Jurkat, Clone E6-1 (cell line): Measurements from ENCODE around the gene CDK6.

ENCODE experiments used
- DNase-seq: peaks from one replicate; pipeline ENCODE4 v3.0.0-alpha.2; 2011; ENCODE audit warnings: low read depth, low spot score
- H3K4me3 ChIP-seq: 2 replicates; pipeline ENCODE4 v1.5.1; 2011; ENCODE audit warnings: mild to moderate bottlenecking, low read length, control low read depth, moderate library complexity

CDK6 gene

DNA sequence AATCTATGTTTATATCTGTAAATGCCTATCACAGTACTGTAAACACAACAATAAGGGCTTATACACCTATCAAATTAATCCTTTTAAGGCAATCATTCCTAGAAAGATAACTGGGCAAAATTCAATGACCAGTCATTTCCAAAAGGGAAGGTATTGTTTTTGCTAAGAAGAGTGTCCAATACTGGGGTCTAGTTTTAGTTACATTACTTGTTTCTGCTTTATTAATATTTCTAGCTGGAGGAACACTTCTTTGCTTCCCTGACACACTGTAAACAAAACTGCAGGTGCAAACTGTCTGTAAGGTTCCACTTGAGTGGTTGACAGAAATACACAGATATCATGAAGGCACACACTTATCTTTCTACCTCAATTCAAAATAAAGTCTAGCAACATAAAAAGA, 162.0 kb downstream of the CDK6 start:
- no peak overlapping the region for H3K4me3 ChIP-seq
- no peak for DNase-seq

DNA sequence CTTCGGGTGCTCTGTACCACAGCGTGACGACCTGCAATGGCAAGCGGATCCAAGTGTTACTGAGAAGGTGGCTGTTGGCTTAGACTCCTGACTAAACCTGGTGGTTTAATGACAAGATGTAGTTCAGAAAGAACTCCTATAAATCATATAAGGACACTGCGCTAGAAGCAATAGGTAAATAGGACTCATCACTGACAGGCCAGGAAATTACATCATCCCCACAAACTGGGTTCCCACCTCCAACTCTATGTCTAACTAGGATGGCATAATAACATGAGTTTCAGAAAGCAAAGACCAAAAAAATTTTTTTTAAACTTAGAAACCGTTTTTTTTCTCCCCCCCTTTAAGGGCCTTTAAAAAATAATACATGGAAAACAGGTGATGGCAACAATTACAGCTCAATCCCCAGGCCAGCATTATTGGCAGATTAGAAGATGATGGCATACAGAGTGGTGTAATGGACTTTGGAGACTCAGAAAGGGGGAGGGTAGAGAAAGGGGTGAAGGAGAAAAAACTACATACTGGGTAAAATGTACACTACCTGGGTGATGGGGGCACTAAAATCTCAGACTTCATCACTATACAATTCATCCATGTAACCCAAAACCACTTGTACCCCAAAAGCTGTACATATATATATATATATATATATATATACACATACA, 164.7 kb downstream of the CDK6 start:
- no peak for DNase-seq
- H3K4me3 ChIP-seq: no peak overlapping the region

DNA sequence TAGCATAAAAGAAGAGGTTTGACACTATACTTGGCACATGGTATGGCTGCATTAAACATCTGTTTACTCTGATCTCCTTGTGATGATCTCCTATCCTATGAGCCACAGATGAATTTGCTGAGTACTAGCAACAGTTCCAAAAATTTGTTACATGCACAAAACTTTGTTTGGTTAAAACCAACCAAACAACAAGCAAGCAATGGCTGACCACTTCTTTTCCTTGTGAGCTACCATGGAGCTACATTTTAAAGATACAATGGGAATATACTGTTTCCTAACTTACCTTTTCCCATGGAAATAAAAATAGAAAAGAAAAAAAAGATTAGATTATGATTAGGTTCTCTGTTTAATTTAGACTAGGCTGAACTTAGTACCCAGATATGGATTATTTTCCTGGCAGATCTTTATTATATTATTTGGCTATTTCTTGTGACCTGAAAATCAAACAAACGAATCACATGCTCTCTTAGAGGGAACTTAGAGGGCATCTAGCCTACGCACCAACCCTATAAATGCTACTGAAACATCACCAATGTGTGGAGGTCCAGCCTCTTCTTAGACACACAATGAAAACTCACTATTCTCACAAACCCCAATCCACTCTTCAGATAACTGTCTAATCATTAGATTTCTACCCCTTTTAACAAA, 166.0 kb downstream of the CDK6 start:
- no peak for DNase-seq
- no peak overlapping the region for H3K4me3 ChIP-seq

DNA sequence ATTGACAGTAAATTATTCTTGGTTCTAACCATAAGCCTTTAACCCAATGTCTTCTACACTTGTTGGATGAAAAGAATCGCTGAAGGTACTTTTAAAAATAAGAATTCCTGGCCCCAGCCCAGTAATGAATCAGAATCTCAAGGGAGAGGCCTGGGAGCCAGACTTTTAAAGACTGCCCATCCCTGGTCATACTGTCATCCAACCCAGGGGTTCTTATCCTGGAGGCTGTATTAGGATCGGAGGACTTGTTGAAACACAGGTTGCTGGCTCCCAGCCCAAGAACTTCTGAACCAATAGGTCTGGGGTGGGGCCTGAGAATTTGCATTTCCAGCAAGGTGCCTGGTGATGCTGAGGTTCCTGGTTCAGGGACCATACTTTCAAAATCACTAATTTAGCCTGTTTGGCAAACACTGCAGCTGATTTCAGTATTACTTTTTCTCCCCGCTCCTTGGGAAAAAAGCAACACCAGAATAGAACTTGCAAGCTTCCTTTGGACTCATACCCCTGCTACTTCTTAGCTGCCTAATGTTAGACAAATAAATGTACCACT, 166.7 kb downstream of the CDK6 start:
- H3K4me3 ChIP-seq: no peak overlapping the region
- DNase-seq: no peak

DNA sequence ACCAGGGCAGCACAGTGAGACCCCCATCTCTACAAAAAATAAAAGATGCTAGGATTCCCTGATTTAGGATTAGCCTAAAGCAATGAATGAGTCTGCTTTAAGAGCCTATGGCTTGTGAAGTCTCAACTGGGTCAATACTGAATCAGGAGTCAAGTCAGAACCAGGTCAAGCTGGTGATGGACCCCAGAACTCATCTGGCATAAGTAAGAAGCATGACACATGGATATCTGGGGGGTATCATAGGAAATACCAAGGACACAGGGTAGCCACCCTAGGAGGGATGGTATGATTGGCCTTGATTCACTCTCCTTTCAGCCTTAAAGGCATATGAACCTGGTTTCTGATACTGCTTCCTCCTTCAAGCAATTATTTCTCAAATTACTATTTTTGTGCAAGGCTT, 167.8 kb downstream of the CDK6 start:
- no peak overlapping the region for H3K4me3 ChIP-seq
- no peak for DNase-seq

DNA sequence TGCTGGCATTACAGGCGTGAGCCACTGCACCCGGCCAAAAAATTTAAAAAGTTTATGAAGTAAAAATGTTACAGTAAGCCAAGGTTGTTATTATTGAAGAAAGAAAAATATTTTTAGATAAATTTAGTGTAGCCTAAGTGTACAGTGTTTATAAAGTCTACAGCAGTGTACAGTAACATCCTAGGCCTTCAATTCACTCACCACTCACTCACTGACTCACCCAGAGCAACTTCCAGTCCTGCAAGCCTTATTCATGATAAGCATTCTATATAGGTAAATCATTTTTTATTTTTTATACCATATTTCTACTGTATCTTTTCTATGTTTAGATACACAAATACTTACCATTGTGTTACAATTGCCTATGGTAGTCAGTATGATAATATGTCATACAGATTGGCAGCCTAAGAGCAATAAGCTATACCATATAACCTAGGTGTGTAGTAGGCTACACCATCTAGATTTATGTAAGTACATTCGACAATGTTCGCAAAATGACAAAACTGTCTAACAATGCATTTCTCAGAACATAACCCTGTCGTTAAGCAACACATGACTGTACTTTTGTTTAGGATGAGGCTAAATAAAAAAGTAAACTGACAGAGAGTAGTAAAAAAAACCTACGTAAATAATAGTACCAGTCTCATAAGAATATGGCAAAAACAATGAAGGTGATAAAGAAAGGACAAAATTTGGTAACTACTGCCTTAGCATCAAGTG, 168.4 kb downstream of the CDK6 start:
- DNase-seq: no peak
- no peak overlapping the region for H3K4me3 ChIP-seq

DNA sequence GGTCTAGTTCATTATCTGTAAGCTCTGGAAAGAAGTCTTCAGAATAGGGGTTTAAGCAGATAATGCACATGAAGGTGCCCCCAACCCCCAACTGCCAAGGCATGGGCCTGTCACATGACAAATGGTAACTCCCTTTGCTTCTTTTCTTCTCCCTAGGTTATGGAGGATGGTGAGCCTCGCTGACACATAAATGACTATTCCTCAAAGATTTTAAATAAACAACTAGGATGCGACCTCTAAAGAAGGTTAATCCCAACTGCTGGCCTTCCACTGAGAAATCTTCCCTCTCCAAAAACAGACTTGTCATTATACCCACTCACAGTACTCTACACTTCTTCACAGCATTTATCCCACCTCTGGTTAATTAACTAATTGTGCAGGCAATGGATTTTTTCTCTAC, 170.4 kb downstream of the CDK6 start:
- no peak overlapping the region for H3K4me3 ChIP-seq
- no peak for DNase-seq

DNA sequence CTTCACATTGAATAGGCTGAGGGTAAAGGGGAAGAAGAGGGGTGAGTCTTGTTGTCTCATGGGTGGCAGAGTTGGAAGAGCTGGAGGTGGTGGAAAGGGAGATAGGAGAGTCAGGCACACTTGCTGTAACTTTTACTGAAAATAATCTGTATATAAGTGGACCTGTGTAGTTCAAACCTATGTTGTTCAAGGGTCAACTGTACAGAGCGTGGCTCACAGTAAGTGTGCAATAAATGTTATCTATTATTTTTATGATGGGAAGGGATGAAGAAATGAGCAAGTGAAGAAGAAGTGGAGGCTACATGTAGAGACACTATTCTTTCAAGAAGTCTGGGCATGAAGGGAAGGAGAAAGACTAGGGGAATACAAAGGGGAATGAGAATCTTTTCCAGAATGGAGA, 174.7 kb downstream of the CDK6 start:
- H3K4me3 ChIP-seq: no peak overlapping the region
- no peak for DNase-seq

DNA sequence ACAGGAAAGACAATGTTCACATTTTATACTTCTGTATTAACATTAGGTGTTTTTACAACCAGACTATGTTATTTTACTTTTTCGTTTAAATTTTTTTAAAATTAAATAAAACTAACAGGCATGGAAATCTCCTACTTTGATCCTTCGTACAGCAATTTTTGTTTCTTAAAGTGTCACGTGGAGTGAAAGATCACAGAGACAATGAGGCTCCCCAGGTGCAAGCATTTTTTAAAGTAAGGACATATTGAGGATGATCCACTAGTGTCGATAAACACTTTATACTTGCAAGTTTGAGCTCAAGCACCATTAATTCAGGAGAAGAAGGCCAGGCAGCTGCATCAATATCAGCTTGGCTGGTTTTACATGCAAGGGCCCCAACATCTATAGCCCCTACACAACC, 177.7 kb downstream of the CDK6 start:
- peak; percentile 87 for DNase-seq
- no peak overlapping the region for H3K4me3 ChIP-seq

DNA sequence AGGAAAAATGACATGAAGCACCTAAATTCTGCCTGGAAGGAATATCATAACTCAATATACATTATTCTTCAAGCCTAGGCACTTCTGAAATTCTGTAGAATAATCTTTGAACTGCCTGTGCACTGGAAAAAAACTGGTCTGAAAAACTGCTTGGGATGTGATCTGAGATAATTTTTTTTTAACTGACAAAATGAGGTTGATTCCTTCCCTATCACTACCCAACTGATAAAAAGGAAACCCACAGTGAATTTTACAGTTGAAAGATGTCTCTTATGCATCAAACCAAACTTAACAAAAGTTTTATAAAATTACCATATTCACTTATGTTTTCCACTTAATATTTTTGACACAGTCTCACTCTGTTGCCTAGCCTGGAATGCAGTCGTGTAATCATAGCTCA, 179.0 kb downstream of the CDK6 start:
- peak overlapping the region; percentile 4 for H3K4me3 ChIP-seq
- DNase-seq: peak; percentile 95

DNA sequence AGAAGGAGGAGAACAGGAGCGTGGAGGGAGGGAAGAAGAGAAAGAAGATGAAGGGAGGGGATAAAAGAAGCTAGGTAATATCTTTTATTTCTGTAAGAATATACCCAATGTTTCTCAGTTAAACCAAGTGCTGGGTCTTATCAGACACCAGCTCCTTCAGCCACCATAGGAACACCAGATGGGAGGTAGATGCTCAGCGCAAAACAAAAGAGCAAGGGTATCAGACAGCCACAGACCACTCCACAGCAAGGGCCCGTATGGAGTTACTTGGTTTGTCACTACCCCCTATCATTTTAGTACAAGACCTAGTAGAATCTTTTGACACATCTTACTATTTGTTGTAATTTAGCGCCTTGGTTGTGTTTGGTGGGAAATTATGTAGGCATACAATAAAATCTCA, 180.3 kb downstream of the CDK6 start:
- H3K4me3 ChIP-seq: no peak overlapping the region

DNA sequence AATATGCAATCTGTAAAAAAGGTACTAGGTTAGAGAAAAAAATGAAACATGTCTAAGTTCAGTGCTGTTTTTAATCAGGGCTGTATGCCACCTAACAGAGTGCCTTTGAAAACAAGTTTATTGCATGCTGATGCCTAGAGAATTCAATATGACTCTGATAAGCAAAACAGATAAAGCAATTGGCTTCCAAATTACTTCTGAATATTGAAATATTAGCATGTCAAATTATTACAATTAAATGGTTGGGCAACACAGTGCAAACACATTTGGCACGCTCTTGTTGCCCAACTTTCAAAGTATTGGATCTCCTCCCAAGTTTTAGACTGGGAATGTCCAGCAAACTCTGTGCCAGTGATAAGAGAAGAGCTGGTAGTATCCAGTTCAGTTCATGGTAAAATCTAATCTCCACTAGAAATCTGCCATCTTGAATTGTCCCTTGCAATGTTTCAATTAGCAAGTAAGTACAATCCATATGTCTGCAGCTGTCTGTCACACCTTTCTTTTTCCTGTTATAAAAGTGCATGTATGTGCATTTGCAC, 181.0 kb downstream of the CDK6 start:
- DNase-seq: no peak
- H3K4me3 ChIP-seq: no peak overlapping the region

More for the DNA sequence above, 180.3 kb downstream of the CDK6 start:
- no peak for DNase-seq

DNA sequence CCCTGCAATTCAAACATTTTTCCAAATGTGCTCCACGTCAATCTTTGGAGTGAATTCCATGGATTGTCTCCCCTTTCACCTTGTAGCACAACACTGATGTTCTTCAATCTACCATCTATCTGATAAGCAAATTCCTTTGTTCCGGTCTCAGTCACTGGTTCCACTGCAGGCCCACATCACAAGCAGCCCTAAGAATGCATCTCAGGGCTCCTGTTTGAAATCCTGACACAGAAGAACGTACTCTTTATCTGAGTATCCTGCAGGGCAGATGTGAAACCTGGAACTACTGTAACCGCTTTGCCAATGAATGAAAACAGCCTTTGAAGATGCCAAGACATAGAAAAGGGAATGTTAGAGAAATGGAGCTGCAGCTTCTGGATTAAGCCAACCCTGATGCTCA, 183.2 kb downstream of the CDK6 start:
- DNase-seq: no peak
- H3K4me3 ChIP-seq: no peak overlapping the region

DNA sequence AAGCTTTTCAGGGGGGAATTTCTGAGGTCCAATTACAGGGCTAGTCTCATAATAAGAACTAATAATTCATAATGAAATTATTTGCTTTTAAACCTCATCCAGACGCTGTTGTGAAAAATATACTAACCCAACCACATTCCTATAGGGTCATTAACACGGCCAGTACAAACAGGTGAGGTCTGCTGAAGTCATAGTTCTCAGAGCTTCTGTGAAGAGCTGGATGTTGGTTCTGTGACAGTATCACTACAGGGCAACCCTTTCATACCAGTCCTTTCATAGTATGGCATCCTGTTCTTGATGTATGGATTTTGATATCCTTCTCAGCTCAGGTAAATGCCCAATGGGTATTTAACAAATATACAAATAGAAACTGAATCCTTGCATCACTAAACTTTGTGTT, 183.8 kb downstream of the CDK6 start:
- no peak for DNase-seq
- no peak overlapping the region for H3K4me3 ChIP-seq

DNA sequence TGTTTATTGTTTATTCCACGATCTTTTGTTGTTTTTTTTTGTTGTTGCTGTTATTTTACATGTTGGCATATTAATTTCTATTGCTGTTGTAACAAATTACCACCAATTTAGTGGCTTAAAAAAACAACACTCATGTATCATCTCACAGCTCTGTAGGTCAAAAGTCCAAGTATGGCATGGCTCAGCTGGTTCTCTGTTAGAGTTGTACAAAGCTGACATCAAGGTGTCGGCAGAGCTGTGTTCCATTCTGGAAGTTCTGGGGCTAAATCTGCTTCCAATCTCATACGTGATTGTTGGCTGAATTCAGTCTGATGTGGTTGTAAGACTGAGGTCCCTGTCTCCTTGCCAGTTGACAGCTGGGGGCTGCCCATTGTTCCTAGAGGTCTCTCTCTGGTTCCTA, 186.0 kb downstream of the CDK6 start:
- no peak overlapping the region for H3K4me3 ChIP-seq
- DNase-seq: no peak

DNA sequence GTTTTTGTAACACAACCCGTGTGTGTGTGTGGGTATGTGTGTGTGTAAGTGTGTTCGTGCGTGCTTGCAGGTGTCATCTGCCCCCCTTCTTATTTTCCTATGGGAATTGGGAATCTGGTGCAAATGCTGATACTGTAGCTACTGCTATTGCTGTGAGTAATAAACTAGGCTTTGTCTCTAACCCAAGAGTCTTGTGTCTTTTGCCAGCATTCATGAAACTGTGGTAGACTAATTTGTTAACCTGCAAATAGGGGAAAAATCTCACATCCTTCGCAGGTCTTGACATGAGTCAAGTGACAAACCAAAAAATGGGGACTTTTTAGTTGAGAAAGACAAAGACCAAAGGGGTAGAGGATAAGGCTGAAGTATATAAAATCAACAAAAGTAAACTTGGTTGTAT, 188.3 kb downstream of the CDK6 start:
- no peak for DNase-seq
- no peak overlapping the region for H3K4me3 ChIP-seq

DNA sequence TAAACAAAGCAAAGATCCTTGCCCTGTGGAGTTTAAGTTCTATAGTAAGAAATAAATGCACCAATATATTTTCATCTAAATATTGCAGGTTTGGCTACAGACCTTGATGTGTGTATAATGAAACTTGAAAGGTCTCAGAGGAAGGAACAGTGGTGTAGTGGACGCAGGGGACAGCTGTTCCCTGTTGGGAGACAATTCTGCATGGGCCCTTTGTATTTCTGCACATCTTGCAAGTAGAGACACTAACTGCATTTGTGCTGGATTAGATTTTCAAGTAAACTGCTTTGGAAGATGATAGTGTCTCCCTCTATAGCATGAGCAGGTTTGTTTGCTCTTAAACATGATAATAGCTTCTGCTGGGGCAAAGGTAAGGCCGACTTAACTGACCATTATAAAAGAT, 188.7 kb downstream of the CDK6 start:
- DNase-seq: no peak
- H3K4me3 ChIP-seq: no peak overlapping the region

DNA sequence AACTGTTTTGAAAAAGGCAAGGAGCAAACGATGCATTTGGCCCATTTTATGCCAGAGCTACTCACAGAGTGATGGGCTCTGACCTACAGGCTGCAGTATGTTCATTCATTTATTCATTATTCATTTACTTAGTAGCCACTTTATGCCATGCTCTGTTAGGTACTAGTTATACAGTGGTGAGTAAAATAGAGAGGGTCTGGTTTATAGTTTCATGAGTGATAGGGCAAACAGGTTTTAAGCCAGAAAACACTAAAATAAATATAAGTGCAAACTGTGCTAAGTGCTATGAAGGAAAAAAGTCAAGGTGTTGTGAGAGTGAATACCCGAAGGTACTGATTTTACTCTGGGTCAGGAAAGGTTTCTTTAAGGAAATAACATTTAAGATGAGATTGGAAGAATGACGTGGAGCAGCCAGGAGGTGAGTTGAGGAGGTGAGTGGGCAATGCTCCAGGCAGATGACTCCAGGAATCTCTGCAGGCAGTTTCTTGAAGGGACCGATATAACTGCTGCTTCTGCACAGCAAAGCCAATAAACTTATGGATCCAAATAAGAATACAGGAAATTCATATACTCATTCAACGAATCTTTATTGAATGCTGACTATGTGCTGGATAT, 189.3 kb downstream of the CDK6 start:
- H3K4me3 ChIP-seq: no peak overlapping the region
- no peak for DNase-seq
